Measurements from ENCODE around the gene WFDC5.

WFDC5 gene

GRCh38 chr20:45115829-45116228 lies 855 bp upstream of the WFDC5 start:
- in situ Hi-C loops (cut with MboI; ENCODE audit: low sequenced_read_pairs) = no loop called here

GRCh38 chr20:45115386-45115774 lies 406 bp upstream of the WFDC5 start:
- in situ Hi-C loops (cut with MboI; ENCODE audit: low sequenced_read_pairs) = no loop called here

- in situ Hi-C loops (cut with MboI; ENCODE audit: low sequenced_read_pairs) = no loop called here
These were observed 1.1 kb downstream of the WFDC5 start for GRCh38 chr20:45113865-45114264.

DNA sequence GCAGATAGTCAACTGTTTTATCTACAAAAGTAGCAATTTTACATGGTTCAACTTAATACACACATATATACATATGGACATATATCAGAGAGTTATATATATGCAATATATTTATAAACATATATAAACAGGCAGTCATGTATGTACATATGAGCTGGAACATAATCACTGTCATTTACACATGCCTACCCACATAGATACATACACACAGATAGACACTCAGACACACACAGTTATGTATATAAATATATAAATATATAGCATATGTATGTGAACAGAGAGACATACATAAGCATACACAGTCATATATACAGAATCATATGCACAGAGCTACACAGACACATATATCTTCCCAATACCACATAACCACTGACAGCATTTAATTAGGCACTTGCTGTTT lies 2.2 kb downstream of the WFDC5 start:
- in situ Hi-C loops (cut with MboI; ENCODE audit: low sequenced_read_pairs) = no loop called here

DNA sequence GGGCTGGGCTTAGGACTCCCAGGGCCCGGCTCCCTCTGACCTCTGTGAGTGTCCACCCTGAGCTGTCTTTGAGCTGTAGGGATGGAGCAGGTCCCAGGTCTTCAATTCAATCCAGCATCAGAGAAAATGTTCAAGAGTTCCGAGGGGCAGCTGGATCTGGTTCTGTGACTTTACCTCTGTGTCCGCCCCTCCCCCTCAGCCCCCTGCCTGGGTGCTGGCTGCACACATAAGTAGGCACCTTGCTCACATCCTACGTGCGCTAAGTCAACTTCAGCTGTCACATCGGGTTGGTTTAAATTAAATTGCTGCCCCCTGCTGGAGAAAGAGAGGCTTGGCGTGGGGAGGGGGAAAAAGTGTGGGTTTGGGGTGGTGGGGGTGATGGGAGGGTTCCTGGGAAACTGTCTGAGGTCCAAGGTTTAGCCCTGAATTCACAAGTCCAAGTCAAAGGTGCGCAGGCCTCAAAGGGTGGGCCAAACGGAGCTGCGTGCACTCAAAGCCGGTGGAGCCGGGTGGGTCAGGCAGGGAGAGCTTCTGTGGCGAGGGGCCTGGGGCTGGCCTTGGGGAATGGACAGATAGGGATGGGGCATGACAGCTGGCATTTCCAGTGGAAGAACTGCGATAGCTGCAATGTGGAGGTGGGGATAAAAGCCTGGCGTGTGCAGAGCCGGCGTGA lies 3.0 kb downstream of the WFDC5 start:
- in situ Hi-C loops (cut with MboI; ENCODE audit: low sequenced_read_pairs) = no loop called here

GRCh38 chr20:45111285-45111684 lies 3.7 kb downstream of the WFDC5 start:
- in situ Hi-C loops (cut with MboI; ENCODE audit: low sequenced_read_pairs) = no loop called here

- in situ Hi-C loops (cut with MboI; ENCODE audit: low sequenced_read_pairs) = no loop called here
These were observed 4.7 kb downstream of the WFDC5 start for GRCh38 chr20:45110301-45110700.

GRCh38 chr20:45109634-45110033 lies 5.3 kb downstream of the WFDC5 start:
- in situ Hi-C loops (cut with MboI; ENCODE audit: low sequenced_read_pairs) = no loop called here

GRCh38 chr20:45105317-45105716 lies 9.7 kb downstream of the WFDC5 start:
- in situ Hi-C loops (cut with MboI; ENCODE audit: low sequenced_read_pairs) = no loop called here

DNA sequence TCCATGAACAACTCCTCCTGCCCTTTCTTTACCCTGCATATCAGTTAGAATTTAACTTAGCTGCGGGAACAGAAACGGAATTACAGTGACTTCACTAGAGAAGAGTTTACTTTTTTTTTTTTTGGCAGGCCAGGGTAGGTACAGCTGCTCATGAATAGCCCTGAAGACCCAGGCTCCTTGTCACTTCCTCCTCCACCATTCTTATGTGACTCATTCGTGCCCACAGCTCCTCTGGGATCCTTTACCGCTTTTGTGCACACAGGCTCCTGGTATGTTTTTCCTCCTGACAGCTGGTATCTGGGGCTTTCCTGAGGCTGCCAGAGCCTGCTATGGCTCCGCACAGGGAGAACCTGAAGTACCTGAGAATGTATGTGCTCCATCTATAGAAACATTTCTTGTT lies 10.2 kb downstream of the WFDC5 start:
- in situ Hi-C loops (cut with MboI; ENCODE audit: low sequenced_read_pairs) = no loop called here

GRCh38 chr20:45103072-45103471 lies 11.9 kb downstream of the WFDC5 start:
- in situ Hi-C loops (cut with MboI; ENCODE audit: low sequenced_read_pairs) = no loop called here

DNA sequence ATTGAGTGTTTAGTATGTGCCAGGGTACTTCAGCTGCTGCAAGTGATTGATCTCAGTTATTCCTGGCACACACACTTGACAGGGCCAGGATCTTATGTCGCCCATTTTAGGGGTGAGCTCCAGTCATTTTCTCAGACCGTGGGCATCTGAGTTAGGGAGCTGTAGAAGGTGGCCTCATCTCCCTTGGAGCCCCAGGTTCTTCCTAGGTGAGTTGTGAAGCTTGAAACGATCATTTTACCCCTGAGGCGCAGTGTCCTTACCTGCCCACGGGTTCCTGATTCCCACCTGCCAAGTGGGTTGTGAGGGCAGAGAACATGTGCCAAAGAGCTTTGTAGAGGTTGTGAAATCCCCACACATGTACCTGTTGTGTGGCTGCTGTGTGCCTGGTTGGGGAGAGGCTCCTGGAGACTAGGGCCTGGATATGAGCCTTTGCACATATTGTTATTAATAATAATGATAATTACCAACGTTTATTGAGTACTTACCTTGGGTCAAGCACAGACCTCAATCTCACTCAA lies 13.6 kb downstream of the WFDC5 start:
- in situ Hi-C loops (cut with MboI; ENCODE audit: low sequenced_read_pairs) = no loop called here

GRCh38 chr20:45100563-45101245 lies 14.3 kb downstream of the WFDC5 start, which contains the start of gene KCNS1:
Gene KCNS1 (minus strand): TSS chr20:45101127. CDS start chr20:45099236, 1,891 bp downstream.
- in situ Hi-C loops (cut with MboI; ENCODE audit: low sequenced_read_pairs) = no loop called here

GRCh38 chr20:45098103-45098773 lies 16.7 kb downstream of the WFDC5 start:
- in situ Hi-C loops (cut with MboI; ENCODE audit: low sequenced_read_pairs) = no loop called here

DNA sequence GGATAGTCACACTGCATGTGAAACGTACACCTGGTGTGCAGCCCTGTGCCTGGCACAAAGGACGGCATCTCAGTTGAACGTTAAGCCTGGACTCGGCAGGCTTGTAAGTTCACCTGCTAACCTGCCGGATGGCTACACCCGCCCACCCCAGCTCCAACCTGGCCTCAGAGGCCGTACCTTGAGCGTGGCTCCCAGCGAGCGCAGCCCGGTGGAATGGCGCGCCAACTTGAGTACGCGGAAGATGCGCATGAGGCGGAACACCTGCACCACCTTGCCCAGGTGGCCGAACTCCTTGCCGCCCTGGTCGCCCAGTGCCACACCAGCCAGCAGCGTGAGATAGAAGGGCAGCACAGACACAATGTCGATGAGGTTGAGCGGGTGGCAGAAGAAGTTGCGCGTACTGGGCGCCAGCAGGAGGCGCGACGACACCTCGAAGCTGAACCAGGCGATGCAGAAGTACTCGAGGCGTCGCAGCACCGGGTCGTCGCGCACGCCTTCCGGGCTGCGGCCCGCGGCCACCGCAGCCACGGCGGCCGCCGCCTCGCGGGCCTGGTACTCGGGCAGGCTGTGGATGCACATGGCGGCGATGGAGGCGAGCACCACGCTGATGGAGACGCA lies 17.4 kb downstream of the WFDC5 start:
- in situ Hi-C loops (cut with MboI; ENCODE audit: low sequenced_read_pairs) = no loop called here

- in situ Hi-C loops (cut with MboI; ENCODE audit: low sequenced_read_pairs) = no loop called here
These were observed 18.2 kb downstream of the WFDC5 start for GRCh38 chr20:45096781-45097180.

DNA sequence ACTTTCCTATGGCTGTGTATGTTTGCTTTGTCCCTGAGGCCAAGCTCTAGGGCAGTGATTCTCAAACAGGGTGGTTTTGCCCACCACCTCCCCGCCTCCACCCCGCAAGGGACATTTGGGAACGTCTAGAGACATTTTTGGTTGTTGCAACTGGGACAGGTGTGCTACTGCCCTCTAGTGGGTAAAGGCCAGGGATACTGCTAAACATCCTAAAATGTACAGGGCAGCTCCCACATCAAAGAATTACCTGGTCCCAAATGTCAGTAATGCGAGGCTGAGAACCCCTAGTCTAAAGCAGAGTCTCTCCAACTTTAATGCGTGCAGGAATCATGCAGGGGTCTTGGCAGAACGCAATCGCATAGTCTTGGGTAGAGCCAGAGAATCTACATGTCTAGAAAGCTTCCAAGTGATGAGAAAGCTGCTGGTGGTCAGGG lies 19.2 kb downstream of the WFDC5 start:
- in situ Hi-C loops (cut with MboI; ENCODE audit: low sequenced_read_pairs) = no loop called here

- in situ Hi-C loops (cut with MboI; ENCODE audit: low sequenced_read_pairs) = no loop called here
These were observed 20.0 kb downstream of the WFDC5 start for GRCh38 chr20:45094864-45095574.

GRCh38 chr20:45094201-45094600 lies 20.8 kb downstream of the WFDC5 start:
- in situ Hi-C loops (cut with MboI; ENCODE audit: low sequenced_read_pairs) = no loop called here

DNA sequence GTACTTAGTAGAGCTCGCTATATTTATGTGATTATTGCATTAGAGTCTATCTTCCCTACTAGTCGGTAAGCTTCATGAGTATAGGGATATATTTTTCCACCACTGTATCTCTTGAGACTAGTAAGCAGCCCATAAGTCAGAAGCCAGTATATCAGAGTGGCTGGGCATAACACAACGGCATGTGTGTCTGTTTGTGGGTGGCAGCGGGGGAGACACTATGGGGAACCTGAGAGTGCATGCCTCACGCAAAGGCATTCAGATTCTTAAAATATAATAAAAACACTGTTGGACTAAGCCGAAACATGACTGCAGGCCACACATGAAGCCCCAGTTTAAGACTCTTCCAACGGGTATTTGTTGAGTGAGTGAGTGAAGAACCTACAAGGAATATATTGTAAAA lies 22.1 kb downstream of the WFDC5 start:
- in situ Hi-C loops (cut with MboI; ENCODE audit: low sequenced_read_pairs) = no loop called here

GRCh38 chr20:45091366-45091765 lies 23.6 kb downstream of the WFDC5 start:
- in situ Hi-C loops (cut with MboI; ENCODE audit: low sequenced_read_pairs) = no loop called here
